Measurements from ENCODE around the gene CDKAL1. TPM values are rescaled to one million over a fixed set of nuclear protein-coding genes. Genes with fewer than 3 reads are reported as not detected.

The CDKAL1 gene
- total and polyA plus RNA-seq, 9 of the 15 experiments (the other 6 are each of a cell fraction or from before 2014, with no cell fraction given): 11.2 to 36.3 (median 20.1) TPM

DNA sequence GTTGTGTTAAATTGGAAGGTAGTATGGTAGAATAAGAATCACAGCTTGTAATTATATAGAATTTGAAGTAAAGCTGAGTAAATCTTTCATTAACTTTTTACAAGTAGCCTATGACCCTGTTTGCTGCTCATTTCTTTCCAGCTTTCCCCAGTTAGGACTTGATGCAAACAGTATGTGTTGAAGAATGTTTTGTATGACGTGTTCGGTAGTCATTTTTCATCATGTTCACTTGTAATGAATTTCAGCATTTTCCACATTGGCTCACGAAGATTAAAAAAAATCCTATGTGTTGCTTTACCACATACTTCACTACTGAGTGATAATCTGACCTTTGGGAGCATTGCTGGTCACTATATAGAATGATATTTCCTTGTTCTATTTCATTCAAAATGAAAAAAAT is 162.4 kb downstream of the CDKAL1 start (continued):
- TF ChIP-seq, protein P1, sequence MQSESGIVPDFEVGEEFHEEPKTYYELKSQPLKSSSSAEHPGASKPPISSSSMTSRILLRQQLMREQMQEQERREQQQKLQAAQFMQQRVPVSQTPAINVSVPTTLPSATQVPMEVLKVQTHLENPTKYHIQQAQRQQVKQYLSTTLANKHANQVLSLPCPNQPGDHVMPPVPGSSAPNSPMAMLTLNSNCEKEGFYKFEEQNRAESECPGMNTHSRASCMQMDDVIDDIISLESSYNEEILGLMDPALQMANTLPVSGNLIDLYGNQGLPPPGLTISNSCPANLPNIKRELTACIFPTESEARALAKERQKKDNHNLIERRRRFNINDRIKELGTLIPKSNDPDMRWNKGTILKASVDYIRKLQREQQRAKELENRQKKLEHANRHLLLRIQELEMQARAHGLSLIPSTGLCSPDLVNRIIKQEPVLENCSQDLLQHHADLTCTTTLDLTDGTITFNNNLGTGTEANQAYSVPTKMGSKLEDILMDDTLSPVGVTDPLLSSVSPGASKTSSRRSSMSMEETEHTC (IDR thresholded peaks at IDR 0.05): no peak
- no peak for TF ChIP-seq U2AF2 (optimal IDR thresholded peaks at IDR 0.05; ENCODE audit: low read depth, low read length)
- no peak for TF ChIP-seq FIP1L1 (IDR thresholded peaks at IDR 0.05; ENCODE audit: low read depth, low read length, poor library complexity, severe bottlenecking)
- TF ChIP-seq PCBP1 (IDR thresholded peaks at IDR 0.05; ENCODE audit: low read depth, low read length, poor library complexity, severe bottlenecking): no peak
- TF ChIP-seq EHMT2 (IDR thresholded peaks at IDR 0.05): no peak
- TF ChIP-seq NFE2 (IDR thresholded peaks at IDR 0.05; ENCODE audit: low read depth): no peak
- no peak for TF ChIP-seq MAFF (IDR thresholded peaks at IDR 0.05; ENCODE audit: low read length)
- TF ChIP-seq, protein P2, sequence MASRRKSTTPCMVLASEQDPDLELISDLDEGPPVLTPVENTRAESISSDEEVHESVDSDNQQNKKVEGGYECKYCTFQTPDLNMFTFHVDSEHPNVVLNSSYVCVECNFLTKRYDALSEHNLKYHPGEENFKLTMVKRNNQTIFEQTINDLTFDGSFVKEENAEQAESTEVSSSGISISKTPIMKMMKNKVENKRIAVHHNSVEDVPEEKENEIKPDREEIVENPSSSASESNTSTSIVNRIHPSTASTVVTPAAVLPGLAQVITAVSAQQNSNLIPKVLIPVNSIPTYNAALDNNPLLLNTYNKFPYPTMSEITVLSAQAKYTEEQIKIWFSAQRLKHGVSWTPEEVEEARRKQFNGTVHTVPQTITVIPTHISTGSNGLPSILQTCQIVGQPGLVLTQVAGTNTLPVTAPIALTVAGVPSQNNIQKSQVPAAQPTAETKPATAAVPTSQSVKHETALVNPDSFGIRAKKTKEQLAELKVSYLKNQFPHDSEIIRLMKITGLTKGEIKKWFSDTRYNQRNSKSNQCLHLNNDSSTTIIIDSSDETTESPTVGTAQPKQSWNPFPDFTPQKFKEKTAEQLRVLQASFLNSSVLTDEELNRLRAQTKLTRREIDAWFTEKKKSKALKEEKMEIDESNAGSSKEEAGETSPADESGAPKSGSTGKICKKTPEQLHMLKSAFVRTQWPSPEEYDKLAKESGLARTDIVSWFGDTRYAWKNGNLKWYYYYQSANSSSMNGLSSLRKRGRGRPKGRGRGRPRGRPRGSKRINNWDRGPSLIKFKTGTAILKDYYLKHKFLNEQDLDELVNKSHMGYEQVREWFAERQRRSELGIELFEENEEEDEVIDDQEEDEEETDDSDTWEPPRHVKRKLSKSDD (conservative IDR thresholded peaks at IDR 0.05; ENCODE audit: low read length): no peak
- TF ChIP-seq ZFP36 (IDR thresholded peaks at IDR 0.05; ENCODE audit: low read depth, low read length, partially characterized antibody): no peak

Data from K562 (cell line).